Liver (tissue), 2 donors: ENCODE results near the gene ZNF345.

Experiments
- CTCF ChIP-seq: fragments of 150-350 bp; IDR thresholded peaks from 2 replicates; pipeline ENCODE4 v1.5.1; 2017; ENCODE audit warnings: improper control_type of control experiment, low read depth, low read length; ENCODE audit not compliant: missing input control
- YY1 ChIP-seq: IDR thresholded peaks from 2 replicates; pipeline ENCODE4 v1.6.1; 2016; ENCODE audit warnings: antibody characterized with exemption, mild to moderate bottlenecking
- donor health status: healthy.

- TF ChIP-seq YY1 = no peak
- no peak for TF ChIP-seq CTCF
Observed at GRCh38 chr19:36805364-36805763, 45.3 kb upstream of the ZNF345 start.
